PC-9 (cell line): ENCODE data around the gene RASA1. TPM values are rescaled to one million over a fixed set of nuclear protein-coding genes. Genes with fewer than 3 reads are reported as not detected.
"Not testable (repeated sequence)": the region's sequence is repeated elsewhere in the genome, so short reads cannot be mapped to it uniquely, and the experiment has no call there.

ENCODE experiments used
- BruUV-seq: library from RNA; stranded (reverse); fragments of 400-500 nt; replicated peaks from 2 replicates; lab custom pipeline; 2021; lab: Mats Ljungman, UMichigan
- CTCF ChIA-PET: fragments of 300-600 bp; sonication (Branson Sonifier 250); formaldehyde crosslinking; loops from one replicate; lab custom pipeline; 2022; ENCODE audit warnings: antibody characterized with exemption; lab: Charles Lee
- POLR2A ChIA-PET: fragments of 300-600 bp; sonication (Branson Sonifier 250); formaldehyde crosslinking; loops from one replicate; lab custom pipeline; 2022; ENCODE audit warnings: antibody characterized with exemption; ENCODE audit not compliant: unreplicated experiment; lab: Charles Lee
- DNase-seq, 2 experiments: peaks; one replicate each; pipeline versions ENCODE4 v3.0.0 to v3.0.0-alpha.2; 2015 to 2022; ENCODE audit warnings: mixed read lengths in 1 of 2
- H2AFZ ChIP-seq: fragments of 200-600 bp; sonication (generic); 2 replicates; pipeline ENCODE4 v1.8.1; 2017; ENCODE audit warnings: antibody characterized with exemption
- H3F3A ChIP-seq: fragments of 200-600 bp; sonication (generic); 2 replicates; pipeline ENCODE4 v1.8.1; 2017; ENCODE audit warnings: antibody characterized with exemption, mild to moderate bottlenecking, low read depth; ENCODE audit not compliant: insufficient read depth
- H3K27ac ChIP-seq: fragments of 200-600 bp; sonication (generic); 2 replicates; pipeline ENCODE4 v1.6.1; 2016; ENCODE audit warnings: mixed run types
- H3K27me3 ChIP-seq: fragments of 200-600 bp; sonication (generic); 2 replicates; pipeline ENCODE4 v1.6.1; 2016; ENCODE audit warnings: low read depth, mixed run types; ENCODE audit not compliant: insufficient read depth
- H3K36me3 ChIP-seq: fragments of 200-600 bp; sonication (generic); 2 replicates; pipeline ENCODE4 v1.6.1; 2016; ENCODE audit warnings: low read depth, mixed run types
- H3K4me1 ChIP-seq: fragments of 200-600 bp; sonication (generic); replicated peaks from 2 replicates; pipeline ENCODE4 v1.6.1; 2016; ENCODE audit warnings: mixed run types; ENCODE audit not compliant: insufficient read depth
- H3K4me2 ChIP-seq: fragments of 200-600 bp; sonication (generic); 2 replicates; pipeline ENCODE4 v1.6.1; 2017; ENCODE audit warnings: mixed run types
- H3K4me3 ChIP-seq: fragments of 200-600 bp; sonication (generic); 2 replicates; pipeline ENCODE4 v1.6.1; 2016; ENCODE audit warnings: mixed run types
- H3K79me2 ChIP-seq: fragments of 200-600 bp; sonication (generic); 2 replicates; pipeline ENCODE4 v1.6.1; 2017; ENCODE audit warnings: low read depth, mixed run types
- H3K9me2 ChIP-seq: fragments of 200-600 bp; sonication (generic); 2 replicates; pipeline ENCODE4 v1.8.1; 2017; ENCODE audit warnings: mild to moderate bottlenecking; ENCODE audit not compliant: insufficient read depth
- H3K9me3 ChIP-seq: fragments of 200-600 bp; sonication (generic); 2 replicates; pipeline ENCODE4 v1.8.1; 2016; ENCODE audit warnings: low read depth; ENCODE audit not compliant: insufficient read depth
- H4K20me1 ChIP-seq: fragments of 200-600 bp; sonication (generic); 2 replicates; pipeline ENCODE4 v1.8.1; 2017; ENCODE audit not compliant: insufficient read depth
- CTCF ChIP-seq: fragments of 200-600 bp; sonication (generic); conservative IDR thresholded peaks from 2 replicates; pipeline ENCODE4 v1.6.1; 2017; ENCODE audit warnings: mixed run types, antibody characterized with exemption, mild to moderate bottlenecking, moderate library complexity
- EZH2 ChIP-seq: fragments of 200-600 bp; sonication (generic); IDR thresholded peaks from 2 replicates; pipeline ENCODE4 v1.8.0; 2017; ENCODE audit warnings: antibody characterized with exemption, low read depth
- intact Hi-C: fragments of 100-400 bp; cut with micrococcal nuclease; formaldehyde crosslinking; loops from one replicate; pipeline ENCODE4 v1.10.0; 2022; ENCODE audit not compliant: unreplicated experiment
- total RNA-seq: library from RNA; stranded (reverse); gene quantifications from 2 replicates; pipeline ENCODE4 v1.2.3, GENCODE V29; 2021

Gene RASA1
- total RNA-seq, 1 experiment from 2014 or later = 66.6 TPM

- Histone ChIP-seq H2AFZ (peak overlapping the region; percentile 90), H3K4me2 (peak overlapping the region; percentile 96), H3K4me1 (peaks cover 26% of the 10 kb centered on the region; the same call in 1 of the 2 replicates), H3K9me2 (no peaks in the 10 kb centered on the region), H3K4me3 (peak overlapping the region; percentile 71), H3K79me2 (peaks cover 54% of the 10 kb centered on the region), H3F3A (peaks cover 7% of the 10 kb centered on the region; the same call in 1 of the 2 replicates), H3K9me3 (no peaks in the 10 kb centered on the region), H4K20me1 (peaks cover 6% of the 10 kb centered on the region), H3K36me3 (no peaks in the 10 kb centered on the region; the same call in 1 of the 2 replicates), H3K27me3 (no peaks in the 10 kb centered on the region), H3K27ac (peak overlapping the region; percentile 69; the same call in 1 of the 2 replicates)
- no peak for TF ChIP-seq EZH2
- TF ChIP-seq CTCF = no peak
- POLR2A ChIA-PET = interaction anchor here (0.5 to 1.3 kb wide), 4 partner anchors 74 to 194 kb away, joined by 3 to 9 read pairs (median 4); no protein-coding TSS in a partner anchor
- intact Hi-C loops = loop anchor here (1.0 to 10.0 kb wide), 6 partner anchors 38 to 199 kb away; no protein-coding TSS in a partner anchor
- no peak for DNase-seq
- TSS peak; percentile 49 for BruUV-seq
- CTCF ChIA-PET = interaction anchor here (1.8 kb wide), 1 partner anchor 199 kb away, joined by 7 read pairs; no protein-coding TSS in a partner anchor
Measured at GRCh38 chr5:87268970-87269377, 1.3 kb downstream of the RASA1 start.

- H3K27ac ChIP-seq, H2AFZ ChIP-seq, H3K9me3 ChIP-seq, H3K9me2 ChIP-seq, intact Hi-C loops, POLR2A ChIA-PET, DNase-seq, H3K36me3 ChIP-seq, H3K27me3 ChIP-seq, H4K20me1 ChIP-seq, H3K4me3 ChIP-seq, H3F3A ChIP-seq: not testable (repeated sequence)
- Histone ChIP-seq H3K4me1 (peaks cover 26% of the 10 kb centered on the region; the same call in 1 of the 2 replicates), H3K4me2 (peak overlapping the region; percentile 96; the same call in 1 of the 2 replicates), H3K79me2 (peaks cover 73% of the 10 kb centered on the region)
- CTCF ChIA-PET = interaction anchor here (0.6 kb wide), 1 partner anchor 1471 kb away, joined by 3 read pairs; no protein-coding TSS in a partner anchor
- TSS peak; percentile 15 for BruUV-seq
Measured at GRCh38 chr5:87270888-87271287, 3.2 kb downstream of the RASA1 start.

GRCh38 chr5:87276655-87277054, 9.0 kb downstream of the RASA1 start:
- H3K36me3 ChIP-seq = no peaks in the 10 kb centered on the region; the same call in 1 of the 2 replicates
- no peak for DNase-seq

More at GRCh38 chr5:87276655-87277054, 9.0 kb downstream of the RASA1 start:
- Histone ChIP-seq H4K20me1 (peaks cover 10% of the 10 kb centered on the region), H3F3A (no peaks in the 10 kb centered on the region; the same call in 1 of the 2 replicates), H3K4me1 (0 out of 2 replicates have a peak, but pooled peaks cover 4% of the 10 kb centered on the region), H3K79me2 (peaks cover 91% of the 10 kb centered on the region), H3K4me2 (no peak overlapping the region), H3K4me3 (no peak overlapping the region), H3K27ac (no peak overlapping the region), H3K27me3 (no peaks in the 10 kb centered on the region), H2AFZ (no peak overlapping the region), H3K9me2 (no peaks in the 10 kb centered on the region), H3K9me3 (no peaks in the 10 kb centered on the region)
- no peak for TF ChIP-seq CTCF
- TF ChIP-seq EZH2 = no peak
- no TSS peak for BruUV-seq
- ChIA-PET CTCF (no interaction called here), POLR2A (interaction anchor here (0.6 kb wide), 1 partner anchor 65 kb away, joined by 4 read pairs; no protein-coding TSS in a partner anchor)
- intact Hi-C loops = no loop called here
